Suprapubic skin (tissue), 3 donors: ENCODE data around the gene SCYL3.

Source experiments
- POLR2A ChIP-seq, 2 donors: fragments of 450-650 bp; IDR thresholded peaks; one replicate each; pipeline ENCODE4 v1.6.1; 2017; ENCODE audit warnings: antibody characterized with exemption in 2 of 2, mild to moderate bottlenecking in 2 of 2, moderate library complexity in 2 of 2
- TF ChIP-seq, protein P1 (sequence below), 2 donors: fragments of 200-600 bp in 1 of 2; fragments of 450-650 bp in 1 of 2; sonication (generic) in 1 of 2; IDR thresholded peaks; one replicate each; pipeline ENCODE4 v1.5.1; 2016 to 2019; ENCODE audit warnings: antibody characterized with exemption in 2 of 2, mild to moderate bottlenecking in 1 of 2, moderate library complexity in 1 of 2

DNA sequence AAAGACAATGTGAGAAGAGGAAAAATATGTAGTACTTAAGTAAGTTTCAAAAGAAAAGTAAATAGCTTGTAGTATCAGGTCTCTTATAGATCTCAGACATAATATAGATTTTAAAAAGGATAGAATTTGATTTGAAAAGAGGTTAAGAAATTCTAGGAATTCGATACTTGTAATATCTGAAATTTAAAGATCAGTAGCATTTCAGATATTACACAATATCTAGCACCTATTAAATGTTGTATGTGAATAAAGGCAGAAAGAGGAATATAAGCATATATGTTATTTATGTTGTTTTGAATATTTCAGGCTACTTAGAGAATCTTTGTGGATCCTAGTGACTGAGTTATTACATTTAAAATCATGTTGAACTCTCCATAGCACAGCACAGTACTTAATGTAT is 64.0 kb downstream of the SCYL3 start:
- TF ChIP-seq, protein P1, sequence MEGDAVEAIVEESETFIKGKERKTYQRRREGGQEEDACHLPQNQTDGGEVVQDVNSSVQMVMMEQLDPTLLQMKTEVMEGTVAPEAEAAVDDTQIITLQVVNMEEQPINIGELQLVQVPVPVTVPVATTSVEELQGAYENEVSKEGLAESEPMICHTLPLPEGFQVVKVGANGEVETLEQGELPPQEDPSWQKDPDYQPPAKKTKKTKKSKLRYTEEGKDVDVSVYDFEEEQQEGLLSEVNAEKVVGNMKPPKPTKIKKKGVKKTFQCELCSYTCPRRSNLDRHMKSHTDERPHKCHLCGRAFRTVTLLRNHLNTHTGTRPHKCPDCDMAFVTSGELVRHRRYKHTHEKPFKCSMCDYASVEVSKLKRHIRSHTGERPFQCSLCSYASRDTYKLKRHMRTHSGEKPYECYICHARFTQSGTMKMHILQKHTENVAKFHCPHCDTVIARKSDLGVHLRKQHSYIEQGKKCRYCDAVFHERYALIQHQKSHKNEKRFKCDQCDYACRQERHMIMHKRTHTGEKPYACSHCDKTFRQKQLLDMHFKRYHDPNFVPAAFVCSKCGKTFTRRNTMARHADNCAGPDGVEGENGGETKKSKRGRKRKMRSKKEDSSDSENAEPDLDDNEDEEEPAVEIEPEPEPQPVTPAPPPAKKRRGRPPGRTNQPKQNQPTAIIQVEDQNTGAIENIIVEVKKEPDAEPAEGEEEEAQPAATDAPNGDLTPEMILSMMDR (IDR thresholded peaks at IDR 0.05) = no peak
- TF ChIP-seq POLR2A (IDR thresholded peaks at IDR 0.05) = no peak
